GM18499 (cell line): ENCODE results near the gene SPRR3.

Experiments used
- ATAC-seq: cut with Tn5 transposase; IDR thresholded peaks from one replicate; pipeline ENCODE4 v1.9.1; 2021; ENCODE audit warnings: moderate number of reproducible peaks; ENCODE audit not compliant: insufficient read depth, unreplicated experiment

SPRR3 gene, protein sequence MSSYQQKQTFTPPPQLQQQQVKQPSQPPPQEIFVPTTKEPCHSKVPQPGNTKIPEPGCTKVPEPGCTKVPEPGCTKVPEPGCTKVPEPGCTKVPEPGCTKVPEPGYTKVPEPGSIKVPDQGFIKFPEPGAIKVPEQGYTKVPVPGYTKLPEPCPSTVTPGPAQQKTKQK

DNA sequence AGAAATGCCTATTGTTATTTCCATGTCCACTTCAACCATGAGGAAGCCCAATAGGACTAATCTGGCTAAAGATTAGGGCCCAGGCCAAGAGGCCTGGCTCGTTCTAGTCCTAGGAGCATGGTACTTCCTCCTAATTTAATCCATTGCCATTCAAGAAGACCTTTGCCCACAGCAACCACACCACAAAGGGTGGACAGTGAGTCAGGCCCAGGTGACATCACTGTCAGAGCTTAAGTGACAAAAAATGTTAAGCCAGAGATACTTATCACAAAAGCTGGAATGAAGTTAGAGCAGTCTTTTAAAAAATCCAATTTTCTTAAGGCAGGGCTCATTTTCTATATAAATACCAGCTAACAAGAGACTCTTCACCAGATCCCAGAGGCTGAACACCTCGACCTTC, at the start of gene SPRR3:
Gene SPRR3 (plus strand): TSS at position 368 of the 400 bp plus-strand sequence. CDS start 1,272 bp downstream, outside the sequence.
- no peak for ATAC-seq

DNA sequence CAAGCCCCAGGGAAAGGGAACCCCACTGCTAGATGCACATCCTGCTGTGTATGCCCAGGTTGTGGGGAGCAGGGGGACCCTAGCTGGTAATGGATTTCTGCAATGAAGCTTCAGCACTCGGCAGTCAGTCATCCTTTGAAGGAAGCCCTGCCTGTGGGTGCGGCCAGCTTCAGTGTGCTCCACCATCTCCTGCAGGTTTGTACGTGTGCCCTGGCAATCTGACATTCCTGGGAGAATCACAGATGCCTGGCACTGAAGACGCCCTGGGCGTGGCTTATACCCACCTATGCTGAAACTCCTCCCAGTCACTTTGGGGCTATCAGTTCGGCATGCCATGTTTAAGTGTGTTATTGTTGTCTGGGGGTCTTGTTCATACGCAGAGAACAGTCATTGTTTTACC, 47.8 kb upstream of the SPRR3 start:
- ATAC-seq: no peak

DNA sequence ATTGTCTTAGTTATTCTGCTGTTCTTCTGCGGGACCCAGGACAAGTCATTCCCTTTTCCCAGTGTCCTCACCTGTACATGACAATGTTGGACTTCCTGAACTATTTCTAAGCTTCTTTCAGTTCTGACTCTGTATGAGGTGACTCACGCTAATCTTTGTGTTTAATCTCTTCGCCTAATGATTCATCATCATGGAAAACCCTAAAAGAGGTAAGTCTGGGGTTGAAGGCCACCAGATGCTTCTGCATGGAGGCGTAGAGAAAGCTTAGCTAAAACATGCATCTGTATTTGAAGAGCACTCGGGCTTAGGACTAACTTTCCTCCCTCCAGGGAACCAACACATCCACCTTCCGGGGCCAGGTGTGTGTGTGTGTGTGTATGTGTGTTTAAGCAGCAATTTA, 47.1 kb upstream of the SPRR3 start:
- ATAC-seq: no peak

DNA sequence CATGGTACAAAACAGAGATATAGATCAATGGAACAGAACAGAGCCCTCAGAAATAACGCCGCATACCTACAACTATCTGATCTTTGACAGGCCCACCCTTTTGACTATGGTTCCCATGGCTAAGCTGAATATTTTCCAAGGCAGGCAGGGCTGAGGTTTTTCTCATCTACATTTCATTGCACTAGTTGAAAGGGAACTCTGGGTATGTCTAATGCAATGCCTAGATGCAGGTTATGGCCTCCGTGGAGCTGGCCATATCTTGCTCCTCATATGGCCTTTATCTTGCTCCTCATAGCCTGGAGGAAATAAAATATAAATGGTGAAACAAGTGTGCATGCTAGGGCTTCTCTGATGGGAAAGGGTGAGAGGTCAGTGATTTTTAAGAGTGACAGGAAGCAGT, 44.0 kb upstream of the SPRR3 start:
- ATAC-seq: no peak

DNA sequence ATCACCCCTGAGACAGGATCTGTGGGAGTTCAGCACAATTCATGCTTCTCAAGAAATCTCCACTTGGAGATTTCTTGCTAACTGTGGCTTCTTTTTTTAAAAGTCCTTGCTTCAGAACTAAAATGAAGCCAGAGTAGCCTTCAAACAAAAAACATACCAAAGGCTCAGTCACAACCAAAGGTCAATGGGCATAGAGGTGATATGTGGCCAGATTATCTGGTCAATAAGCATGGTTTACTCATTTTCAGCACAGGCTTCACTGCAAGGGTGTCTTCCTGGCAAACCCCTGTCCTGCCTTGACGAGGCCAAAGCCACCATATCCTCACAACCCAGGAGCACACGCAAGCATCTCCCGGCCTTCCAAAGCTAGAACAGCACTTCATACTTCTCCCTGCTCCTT, 42.3 kb upstream of the SPRR3 start:
- ATAC-seq: no peak

DNA sequence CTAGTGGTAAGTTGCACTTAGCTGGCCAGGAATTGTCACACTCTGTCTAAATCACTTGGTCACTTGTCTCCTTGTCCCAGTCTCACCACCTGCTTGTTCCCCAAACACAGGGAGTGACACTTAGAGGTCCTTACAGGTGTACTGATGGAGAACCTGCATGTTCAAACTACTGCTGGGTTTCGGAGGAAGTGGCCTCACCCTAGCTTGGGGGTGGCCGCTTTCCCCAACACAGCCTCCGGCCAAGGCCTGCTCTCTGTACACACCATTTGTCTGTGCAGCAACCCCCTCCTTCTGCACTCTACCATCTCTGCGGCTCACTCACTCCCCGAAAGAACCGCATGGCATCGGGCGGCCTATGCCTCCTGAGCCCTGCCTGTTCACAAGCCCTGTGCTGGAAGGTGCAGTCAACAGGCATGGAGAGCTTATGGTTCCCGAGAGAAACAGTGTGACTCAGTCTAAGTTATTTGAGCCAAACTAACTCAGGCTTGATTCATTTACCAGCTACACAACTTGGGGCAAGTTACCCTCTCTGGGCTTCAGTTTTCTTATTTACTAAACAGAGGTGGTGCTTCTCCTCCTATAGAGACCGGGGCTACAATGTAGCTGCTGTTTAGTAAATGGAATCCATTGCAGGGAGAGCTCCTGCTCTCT, 41.6 kb upstream of the SPRR3 start:
- ATAC-seq: no peak

DNA sequence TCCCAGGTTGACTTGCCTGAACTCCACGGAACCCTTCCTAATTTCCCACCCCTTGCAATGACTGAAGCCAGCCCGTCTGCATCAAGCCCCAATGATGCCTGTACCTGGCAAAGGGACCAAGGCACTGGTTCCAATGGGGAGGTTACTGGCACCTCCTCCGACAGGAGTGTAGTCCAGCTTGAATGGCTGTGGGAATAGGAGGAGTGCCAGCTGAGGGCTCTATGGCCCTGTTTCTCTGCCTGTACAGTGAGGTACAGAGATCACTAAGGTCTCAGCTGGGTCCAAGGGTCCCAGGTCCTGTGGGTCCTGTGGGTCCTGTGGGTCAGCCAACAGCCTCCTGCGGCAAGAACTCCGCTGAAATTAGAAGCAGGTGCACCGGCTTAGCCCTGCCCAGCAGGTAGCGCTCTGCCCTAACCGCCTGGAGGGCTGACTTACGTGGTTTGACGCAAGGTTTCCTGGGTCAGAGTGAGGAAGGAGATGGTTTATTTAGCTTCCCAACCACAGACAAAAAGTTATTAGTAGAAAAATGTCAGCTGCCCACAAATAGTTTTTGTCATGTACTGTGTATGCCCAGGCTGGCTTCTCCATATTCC, 41.0 kb upstream of the SPRR3 start:
- no peak for ATAC-seq

DNA sequence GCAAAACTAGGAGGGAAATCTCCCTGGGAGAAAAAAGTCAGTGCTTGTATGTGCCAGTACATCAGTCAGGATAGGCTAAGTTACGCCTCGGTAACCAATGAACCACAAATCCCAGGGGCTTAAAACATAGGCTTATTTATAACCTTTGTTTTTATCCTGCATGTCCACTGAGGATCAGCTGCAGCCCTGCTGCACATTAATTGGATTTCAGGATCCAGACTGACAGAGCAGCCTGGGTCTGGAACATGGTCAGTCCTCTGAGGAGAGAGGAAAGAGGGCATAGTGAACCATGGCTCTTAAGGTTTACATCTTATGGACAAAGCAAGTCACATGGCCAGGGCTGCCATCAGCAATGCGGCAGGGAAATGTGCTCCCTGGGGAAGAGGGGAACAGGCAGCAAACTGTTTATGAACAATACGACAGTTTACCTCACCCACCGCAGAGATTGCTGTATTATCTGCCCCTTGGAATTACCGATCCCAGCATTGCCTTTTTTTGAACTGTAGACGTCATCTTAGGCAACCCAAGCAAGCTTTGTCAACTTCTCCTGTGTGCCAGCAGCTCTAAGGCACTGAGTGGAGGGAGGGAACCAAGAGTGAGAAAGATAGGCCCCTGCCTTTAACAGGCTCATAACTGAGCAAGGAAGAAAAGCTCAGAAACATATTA, 40.2 kb upstream of the SPRR3 start:
- no peak for ATAC-seq

DNA sequence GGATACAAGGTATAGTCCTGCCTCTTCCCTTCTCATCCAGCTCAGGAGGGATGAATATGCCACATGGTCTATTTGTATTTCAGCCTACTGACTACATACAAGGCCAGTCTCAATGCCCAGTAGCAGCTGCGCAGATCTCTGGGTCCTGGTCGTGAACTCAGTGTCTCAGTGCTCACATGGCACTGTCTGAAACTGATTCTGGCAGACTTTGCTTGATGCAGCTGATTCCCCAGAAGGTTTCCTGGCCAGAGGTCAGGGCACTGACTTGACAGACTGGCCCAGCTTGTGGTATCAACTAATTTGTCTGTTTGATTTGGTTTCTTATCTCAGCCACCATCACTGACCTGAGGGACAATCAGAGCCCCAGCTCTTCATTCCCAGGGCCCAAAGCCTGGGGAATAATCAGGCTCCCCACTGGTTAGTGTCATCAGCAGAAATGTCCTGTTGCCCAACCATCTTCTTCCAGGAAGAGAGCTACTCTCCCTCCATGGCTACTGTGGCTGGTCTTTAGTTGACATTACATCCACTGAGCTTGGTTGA, 38.6 kb upstream of the SPRR3 start:
- ATAC-seq: no peak

DNA sequence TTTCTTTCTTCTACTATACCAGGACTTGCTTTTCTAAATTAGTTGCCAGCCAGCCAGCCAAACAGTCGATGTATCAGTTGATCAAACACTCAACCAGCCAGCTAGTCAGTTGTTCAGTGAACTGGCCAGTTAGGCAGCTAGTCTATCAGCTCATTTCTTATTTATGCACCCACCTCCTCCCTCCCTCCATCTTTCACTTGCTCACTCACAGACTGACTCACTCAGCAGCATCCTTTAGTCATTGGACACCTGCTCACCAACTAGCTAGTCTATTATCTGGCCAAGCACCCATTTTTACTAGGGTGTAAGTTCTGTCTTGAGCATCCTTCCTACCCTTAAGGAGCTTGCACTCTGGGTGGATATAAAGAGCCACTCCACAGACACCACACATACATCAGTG, 37.0 kb upstream of the SPRR3 start:
- ATAC-seq: no peak

DNA sequence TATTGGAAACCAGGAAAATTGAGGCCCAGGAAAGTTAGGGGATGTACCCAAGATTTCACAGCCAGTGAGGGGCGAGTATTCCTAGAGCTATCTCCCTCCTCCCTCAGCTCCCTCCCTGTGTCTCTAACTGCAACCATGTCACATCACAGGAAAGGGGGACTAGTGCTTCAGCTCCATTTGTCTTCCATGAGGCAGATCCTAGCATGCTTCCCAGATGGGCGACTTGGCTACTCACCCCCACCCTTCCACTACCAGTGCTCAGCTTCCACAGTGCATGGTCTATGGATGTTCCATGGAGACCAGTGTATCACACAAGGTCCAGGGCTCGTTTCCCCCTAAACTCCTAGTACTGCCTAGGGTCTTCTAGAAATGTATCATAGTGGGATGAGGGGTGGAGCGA, 35.7 kb upstream of the SPRR3 start:
- ATAC-seq: no peak

DNA sequence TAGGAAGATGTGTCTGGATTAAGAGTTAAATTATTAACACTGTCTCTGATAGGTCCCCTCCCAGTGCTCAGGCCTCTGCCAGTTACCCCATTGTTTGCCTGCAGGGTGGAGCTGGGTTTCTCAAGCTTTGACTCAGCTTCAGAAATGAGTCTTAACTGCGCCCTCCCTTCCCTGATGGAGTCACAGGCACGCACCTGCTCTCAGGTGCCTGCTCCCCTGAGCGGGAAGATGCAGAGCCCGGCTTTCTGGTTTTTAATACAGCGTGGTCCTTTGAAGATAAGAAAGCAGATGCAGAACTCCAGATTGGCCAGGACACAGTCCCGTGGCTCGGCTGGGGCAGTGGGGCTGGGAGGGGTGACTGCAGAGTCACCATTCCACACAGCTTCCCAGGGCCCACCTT, 34.3 kb upstream of the SPRR3 start:
- no peak for ATAC-seq

DNA sequence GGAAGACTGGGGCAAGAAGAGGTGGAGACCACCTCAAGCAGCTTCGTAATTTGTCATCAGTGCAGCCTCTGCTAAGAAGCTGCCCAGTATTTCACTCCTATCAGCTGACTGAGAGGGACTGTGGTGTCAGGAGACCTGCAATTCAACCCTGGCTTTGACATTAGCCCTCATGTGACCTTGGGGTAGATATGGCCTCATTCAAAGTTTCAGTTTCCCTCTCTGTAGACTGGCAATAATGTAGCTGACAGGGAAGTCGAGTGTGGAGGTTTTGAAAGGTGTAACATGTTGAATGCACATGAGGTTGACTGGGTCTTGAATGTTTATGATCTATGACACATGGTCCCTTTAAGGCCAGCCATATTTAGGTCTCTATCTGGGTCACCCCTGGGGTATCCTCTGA, 33.3 kb upstream of the SPRR3 start:
- ATAC-seq: peak; percentile 88

DNA sequence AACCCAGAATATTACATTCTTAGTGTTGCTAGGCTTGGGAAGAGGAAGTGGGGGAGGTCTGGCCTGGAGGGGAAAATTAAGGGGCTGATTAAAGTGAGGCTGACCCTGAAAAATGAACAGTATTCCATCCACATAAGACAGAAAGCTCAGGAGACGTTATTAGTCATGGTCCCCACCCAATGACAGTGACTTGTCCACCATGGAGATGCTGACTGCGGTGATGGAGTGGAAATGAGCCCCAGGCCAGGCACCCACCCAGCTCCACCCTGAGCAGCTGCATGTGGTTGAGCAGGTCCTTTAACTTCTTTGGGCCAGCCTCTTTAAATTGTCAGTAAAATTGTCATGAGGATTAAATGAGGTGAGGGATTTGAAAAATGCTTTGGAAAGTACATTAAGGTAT, 32.5 kb upstream of the SPRR3 start:
- no peak for ATAC-seq

DNA sequence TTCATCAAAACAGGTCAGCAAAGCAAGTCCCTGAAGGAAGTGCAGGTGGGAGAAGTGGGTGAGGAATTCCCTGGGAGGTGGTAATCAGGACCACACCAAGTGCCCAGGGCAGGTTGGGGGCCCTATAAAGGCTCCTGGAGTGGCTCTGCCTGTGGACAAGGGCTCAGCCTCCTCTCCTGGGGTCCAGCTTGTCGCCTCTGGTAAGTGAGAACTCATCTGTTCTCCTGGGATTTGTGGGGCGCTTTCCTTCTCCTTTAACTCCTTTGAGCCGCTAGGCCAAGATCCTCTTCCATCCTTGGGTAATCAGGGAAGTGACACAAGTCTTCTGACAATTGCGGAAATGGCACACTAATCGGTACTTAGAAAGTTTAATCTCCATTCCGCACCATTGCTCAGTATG, 31.1 kb upstream of the SPRR3 start, which contains the start of gene SPRR4:
Gene SPRR4 (plus strand): TSS at position 154 of the 400 bp plus-strand sequence. CDS start 1,243 bp downstream, outside the sequence.
- no peak for ATAC-seq

DNA sequence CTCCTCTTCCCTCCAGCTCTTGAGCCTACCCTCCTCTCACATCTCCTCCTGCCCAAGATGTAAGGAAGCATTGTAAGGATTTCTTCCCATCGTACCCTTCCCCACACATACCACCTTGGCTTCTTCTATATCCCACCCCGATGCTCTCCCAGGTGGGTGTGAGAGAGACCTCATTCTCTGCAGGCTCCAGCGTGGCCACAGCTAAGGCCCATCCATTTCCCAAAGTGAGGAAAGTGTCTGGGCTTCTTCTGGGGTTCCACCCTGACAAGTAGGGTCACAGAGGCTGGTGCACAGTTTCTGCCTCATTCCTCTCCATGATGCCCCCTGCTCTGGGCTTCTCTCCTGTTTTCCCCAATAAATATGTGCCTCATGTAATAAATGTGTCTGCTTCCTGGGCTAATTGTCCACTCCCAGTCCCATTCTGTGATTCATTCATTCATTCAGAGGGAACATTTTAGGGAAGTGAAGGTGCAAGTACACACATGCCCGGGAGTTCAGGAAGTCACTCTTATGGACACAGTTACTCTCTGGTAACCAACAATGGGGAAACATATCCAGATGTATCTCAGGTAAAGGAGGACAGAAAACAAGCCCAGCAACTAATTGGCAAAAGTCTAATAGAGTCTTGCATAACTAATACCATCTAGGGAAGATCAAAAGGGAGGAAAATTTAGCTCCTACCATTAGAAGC, 29.2 kb upstream of the SPRR3 start:
- ATAC-seq: no peak

DNA sequence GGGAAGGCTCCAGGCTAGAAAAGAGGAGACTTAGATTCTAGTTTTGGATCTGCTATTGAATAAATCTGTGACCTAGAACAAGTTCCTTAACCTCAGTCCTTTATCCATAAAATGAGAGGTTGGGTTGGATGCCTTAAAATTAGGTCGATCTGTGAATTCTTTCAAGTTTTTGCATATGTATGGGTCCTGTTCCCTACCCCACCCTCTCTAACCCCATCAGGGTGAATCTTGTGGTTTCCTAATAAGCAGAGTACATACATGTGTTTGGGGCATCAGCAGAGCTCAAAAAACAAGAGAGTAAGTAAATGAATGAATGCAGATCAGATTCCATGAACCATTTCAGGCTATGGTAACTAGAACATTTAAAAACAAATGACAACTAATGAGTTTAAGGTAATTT, 24.9 kb upstream of the SPRR3 start:
- no peak for ATAC-seq

DNA sequence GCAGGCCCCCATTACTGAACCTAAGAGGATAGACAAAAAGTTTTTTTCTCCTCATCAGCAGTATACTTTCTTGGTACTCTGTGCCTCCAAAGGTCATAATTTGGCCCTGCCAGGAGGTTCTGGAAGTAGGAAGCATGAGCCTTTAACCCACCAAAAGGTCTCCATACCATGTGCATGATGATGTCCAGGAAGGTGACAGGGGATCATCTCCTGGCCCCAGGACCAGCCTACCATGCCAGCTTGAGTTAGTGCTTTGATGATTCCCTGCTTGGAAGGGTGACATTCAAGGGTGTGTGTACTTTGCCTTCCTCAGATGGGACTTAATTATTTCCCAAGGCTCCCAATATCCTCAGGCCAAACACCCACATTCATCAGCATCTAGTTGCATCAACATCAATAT, 23.9 kb upstream of the SPRR3 start:
- ATAC-seq: no peak

DNA sequence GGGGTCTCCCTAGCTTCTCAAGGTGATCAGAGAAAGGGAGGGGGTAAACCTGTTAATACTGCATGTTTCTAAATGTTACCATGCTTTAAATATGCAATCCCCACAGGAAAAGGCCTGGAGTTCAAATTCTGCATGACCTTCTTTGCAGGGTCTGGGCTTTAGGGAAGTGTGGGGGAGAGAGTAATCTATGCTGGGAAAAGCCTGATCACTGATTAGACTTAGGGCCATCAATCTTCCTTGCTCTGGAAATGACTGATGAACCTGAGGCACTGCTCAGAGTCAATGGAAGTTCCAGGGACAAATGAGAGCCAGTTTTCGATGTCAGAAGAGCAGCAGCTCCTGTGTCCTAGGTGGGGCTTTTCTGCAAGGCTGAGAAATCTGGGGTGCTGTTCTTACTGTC, 20.9 kb upstream of the SPRR3 start:
- ATAC-seq: no peak

DNA sequence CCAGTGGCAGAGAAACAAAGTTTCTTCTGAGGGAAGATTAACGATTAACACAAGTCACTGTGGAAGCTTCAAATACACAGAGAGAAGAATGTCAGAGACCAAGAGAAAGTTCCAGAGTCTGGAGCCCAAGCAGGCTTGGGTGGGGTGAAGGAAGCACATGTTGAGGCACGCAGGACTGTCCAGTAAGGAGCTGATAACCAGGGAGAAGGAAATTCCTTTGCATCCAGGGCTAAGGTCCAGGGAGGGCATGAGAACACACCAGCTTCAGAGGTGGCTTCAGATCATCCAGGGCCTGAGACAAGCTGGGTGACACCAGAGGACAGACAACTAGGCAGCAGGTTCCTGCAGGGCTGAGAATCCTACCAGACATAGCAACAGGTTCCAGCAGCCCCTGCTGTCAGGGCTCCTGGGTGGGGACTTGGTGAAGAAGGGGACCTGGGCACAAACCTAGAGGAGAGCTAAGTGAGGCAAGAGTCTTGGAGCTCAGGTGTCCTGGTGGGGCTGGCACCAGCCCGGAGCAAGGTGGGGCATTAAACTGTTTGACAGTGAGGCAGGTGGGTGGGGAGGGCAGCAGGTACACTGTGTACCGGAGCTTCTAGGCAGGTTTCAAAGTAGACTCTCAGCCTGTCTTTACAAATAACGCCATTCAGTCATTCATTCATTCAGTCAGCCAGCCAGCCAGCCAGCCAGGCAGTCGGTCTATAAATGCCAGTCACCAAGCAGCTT, 20.2 kb upstream of the SPRR3 start:
- no peak for ATAC-seq
